HG03108 (cell line): ENCODE data around the gene SH2D1B.
A peak's percentile ranks its signal among the peaks of the same experiment; 100 is the strongest.
"Not testable (repeated sequence)": the region's sequence is repeated elsewhere in the genome, so short reads cannot be mapped to it uniquely, and the experiment has no call there.

Experiments
- ATAC-seq: cut with Tn5 transposase; IDR thresholded peaks from one replicate; pipeline ENCODE4 v1.9.1; 2021; ENCODE audit warnings: moderate library complexity; ENCODE audit not compliant: unreplicated experiment

The SH2D1B gene

DNA sequence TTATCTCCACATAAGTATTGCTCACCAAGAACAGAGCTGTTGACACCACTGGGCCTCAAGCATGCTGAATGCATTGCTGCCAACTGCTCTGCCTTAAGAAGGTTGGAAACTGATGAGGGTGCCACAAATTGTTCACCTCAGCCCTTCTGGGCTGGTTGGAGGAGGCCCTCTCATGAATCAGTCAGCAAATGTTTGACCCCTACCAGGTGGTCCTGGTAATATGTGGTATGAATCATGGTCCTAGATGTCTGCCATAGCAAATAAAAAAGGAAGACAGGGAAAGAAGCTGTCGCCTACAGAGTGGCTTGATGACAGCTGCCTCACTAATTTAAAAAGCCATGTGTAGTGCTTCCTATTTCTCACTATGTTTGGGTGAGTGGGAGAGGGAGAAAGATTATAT lies 47.4 kb downstream of the SH2D1B start:
- no peak for ATAC-seq

DNA sequence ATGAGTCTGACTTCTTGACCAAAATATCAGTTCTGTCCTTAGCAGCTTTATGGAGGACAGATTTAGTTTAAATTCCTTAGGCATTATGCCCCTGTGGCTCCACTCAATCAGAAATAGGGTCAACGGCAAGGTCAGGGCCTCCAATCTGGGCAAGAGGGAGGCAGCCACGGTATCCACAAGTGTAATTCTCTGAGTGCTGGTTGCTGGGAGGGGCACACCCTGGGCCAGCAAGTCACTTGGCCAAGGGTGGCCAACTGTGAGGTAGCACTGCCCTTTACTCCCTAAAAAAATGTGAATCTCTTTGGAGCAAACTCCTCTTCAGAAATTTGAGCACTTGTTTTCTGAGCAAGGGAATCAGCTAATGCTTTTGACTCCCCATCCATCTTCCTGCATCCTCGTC lies 48.1 kb downstream of the SH2D1B start:
- ATAC-seq, result no peak

DNA sequence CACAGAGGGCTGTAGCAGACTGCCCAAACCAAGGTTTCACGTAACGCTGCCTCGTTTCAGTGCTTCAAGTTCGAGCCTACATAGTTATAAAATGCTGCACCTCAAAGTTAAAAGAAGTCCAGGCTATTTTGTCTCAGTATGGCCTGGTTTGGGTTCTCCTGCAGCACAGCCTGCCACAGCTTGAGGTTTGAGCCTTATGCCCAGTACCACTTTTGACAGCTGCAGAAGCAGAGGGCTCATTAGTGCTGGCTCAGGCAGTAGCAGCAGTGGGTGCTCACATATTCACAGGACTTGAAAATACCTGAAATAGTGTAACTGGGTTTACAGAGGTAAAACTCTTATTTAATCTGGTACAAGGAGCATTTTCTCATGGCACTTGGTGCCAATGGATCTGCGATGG lies 50.6 kb downstream of the SH2D1B start:
- ATAC-seq, result peak; percentile 11

DNA sequence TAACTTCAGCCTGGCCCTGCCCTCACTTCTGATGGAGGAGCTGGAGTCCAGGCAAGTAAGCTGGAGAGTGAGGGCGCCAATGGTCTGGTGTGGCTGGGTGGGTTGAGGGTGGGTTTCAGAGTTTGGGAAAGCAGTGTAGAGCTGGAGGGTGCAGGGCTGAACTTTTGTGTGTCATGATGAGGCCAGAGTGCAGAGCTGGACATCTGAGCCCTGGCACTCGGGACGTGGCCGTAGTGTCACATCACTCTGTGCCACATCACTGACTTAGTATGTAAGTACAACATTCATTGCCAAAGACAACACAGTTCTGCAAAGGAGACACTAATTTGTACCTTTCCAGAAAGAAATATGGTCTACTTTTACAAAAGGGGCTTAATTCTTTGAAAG lies 51.1 kb downstream of the SH2D1B start:
- no peak for ATAC-seq

DNA sequence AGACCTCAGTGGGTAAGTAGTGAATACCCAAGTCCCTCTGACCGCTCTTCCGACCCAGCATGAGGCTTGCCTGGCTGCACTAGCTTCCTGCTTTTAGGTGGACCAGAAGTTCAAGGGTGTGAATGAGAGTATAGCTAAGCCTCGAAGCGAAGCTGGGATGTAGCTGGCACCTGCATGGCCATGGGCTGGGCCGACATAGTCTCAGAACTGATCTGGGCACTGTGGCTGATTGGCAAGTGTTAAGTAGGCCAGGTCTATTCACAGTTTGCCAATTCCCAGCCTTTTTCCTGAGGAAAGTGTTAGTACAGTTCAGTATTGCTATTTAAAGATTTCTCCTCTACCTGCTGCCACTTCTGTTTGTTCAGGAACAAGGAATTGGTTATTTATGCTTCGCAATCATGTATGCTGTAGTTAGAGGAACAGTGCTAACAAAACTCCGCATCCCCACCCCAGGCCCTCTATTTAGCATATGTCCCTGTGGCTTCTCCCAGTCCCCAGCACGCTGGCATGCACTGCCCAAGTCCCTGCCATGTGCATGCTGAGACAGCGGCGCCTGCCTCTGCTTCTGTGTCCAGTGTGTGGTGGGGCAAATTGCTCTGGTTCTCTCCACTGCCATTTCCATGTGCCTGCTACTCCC lies 51.6 kb downstream of the SH2D1B start:
- no peak for ATAC-seq

DNA sequence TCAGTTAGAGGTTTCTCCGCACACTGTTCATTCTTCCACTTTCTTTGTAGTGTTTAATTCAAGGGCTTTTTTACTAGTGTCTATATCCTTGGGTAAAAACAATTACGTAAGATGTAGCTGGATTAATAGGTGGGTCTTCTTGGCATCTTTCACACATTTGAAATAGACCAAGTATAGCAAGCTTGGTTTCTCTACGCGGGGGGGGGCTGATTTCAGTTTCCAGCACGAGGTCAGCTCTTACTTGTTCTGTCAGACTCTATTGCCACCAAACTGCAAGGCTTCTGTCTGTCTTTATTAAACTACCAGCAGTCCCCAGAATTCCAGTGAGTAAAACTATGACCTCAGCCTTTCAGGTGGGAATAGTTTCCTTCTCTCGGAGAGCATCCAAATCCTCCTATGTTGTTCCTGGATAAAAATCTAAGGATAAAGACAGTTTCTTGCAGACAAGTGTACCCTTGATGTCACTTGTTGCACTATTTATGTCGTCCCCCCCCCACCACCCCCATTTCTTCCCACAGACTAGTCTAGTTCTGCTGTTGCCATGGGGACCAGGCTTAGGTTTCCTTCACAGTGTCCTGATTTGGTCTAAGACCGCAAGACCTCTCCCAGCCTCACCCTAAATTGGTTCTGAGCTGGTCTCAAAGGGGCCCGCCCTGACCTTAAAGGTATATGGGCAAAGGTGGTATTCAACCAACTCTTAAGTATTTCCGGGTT lies 52.3 kb downstream of the SH2D1B start:
- no peak for ATAC-seq

DNA sequence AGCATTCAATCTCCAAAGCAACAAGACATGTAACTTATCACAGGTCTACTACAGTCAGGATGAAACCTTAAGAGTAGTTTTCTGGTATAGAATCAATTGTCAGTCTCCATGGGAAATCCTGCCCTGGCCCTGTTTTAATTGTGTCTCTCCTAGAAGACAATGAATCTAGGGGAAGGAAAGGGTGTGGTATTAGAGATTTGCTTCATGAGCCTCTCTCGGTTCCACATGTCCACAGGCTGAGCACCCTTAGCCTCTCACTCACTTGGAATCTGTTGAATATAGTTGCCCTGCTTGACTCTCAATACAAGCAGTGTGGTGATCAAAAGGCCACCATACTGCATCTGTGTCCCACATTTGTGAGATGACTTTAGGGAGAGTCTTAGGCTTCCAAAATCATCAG lies 53.0 kb downstream of the SH2D1B start:
- ATAC-seq, result no peak

DNA sequence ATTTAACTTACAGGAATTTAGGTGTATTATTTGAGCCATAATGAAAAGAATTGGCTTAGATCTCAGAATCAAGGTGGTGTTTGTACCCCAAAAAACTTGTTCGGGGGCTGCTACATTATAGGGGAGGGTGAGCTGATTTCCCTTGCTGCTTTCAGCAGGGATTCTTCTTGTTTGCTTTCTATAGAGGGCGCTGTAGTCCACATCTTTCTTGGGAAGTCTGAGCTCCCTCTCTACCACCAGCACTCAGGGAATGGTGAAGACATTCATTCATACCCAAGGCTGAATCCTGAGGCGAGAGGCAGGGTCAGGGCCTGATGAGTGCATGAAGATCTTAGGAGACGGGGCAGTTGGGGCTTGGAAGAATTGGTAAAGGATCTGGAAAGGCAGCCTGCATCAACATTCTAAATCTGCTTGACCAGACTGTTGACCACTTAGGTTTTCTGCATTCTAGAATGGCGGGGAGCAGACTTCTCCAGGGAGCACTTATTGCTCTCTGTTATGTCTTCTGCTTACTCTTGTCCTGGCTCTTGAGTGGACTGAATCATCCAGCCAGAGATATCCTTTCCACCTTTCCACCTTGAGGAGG lies 54.2 kb downstream of the SH2D1B start:
- ATAC-seq, result no peak

DNA sequence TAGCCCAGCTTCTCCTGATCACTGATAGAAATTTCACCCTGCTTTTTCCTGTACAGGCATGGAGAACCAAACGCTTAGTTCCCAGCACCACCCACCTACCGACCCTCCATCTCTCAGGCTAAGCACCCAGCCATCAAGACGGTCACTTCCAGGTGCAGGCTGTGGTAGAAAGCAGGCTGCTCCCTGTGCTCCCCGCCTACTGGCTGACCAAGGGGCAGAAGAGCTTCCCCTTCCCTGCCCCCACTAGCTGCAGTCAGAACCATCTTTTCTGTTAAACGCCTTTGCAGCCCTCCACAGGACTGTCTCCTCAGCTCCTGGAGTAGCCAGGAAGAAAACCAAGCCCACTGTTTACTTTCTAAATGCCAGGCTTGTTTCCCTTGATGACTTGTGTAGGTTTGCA lies 58.2 kb downstream of the SH2D1B start:
- no peak for ATAC-seq

DNA sequence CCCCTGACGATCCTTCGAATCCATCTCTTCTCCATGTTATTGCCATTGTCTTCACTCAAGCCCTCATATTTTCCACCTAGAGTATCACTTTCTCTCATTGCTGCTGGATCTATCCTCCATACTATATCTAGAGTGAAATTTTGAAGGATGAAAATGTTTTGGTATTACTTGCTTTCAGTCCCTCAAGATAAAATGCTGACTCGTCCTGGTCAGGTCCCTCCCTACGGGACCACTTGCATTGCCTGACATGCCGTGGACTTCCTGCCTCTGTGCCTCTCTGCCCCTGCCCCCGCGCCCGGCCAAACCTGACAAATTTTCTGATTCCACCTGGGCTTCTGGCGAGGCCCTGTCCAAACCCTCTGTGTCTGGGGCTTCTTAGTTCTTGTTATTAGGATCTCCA lies 58.9 kb downstream of the SH2D1B start:
- ATAC-seq, result no peak

DNA sequence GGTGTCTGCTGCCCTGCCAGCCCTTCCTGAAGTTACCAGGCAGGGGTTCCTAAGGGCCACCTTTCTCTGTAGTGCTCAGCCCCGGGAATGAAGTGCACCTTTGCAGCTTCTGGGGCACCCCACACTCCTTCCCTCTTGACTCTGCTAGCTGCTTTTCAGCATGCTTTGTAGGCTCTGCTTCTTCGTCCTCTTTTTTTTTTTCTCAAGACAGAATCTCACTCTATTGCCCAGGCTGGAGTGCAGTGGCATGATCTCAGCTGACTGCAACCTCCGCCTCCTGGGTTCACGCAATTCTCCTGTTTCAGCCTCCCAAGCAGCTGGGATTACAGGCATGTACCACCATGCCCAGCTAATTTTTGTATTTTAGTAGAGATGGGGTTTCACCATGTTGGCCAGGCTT lies 60.1 kb downstream of the SH2D1B start:
- ATAC-seq, result not testable (repeated sequence)

DNA sequence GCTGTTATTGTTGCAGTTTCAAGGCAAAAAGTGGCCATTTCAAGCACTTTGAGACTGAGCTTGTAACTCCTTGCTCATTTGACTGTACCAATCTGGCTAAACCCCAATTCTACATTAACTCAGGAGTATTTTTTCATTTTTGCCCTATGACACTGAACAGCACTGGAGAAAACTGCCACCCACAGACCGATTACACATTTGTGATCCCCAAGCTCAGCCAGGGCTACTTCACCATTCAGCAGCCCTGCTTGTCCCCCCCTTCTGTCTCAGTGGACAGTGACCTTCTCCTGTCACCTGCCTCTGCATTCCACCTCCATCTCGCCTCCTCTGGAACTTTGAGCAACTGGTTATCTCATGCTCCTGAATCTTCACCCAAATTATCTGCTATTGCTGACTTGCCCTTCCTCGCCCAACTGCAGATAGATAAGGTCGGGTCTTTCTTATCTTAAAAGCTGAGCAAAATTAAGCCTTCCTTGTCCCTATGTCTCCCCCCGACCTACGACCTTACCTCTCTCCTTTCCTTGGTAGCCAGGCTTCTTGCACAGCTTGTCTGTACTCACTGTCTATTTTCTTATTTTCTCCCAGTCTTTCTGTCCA lies 60.6 kb downstream of the SH2D1B start:
- ATAC-seq, result no peak

DNA sequence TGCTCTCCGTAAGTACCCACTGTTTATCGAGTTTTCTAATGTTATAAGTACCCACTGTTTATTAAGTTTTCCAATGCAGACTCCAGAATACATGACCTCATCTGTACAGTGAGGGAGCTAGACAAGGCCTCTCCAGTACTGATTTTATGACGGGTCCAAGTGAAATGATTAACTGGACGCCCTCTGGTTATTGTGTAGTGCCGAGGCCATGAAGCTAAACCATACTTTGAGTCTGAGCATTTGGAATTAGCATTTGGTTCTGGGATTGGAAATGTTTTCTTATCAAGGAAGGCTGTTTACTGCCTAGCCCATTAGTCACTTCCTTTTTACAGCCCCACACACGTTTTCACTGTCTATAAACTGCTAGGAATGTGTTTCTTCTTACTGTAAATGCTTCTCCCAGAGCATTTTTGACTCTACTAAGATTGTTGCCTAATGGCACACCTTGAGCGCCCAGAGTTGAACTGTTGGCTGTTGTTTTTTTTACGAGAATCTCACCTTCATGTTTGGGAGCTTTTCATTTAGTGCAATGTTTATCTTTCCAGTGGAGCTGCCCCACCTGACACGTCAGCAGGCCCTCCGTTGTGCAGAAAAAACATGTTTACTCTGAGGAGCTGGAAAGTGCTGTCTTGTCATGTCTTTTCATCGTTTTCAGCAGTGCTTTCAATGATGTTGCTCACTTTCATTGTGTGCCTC lies 62.2 kb downstream of the SH2D1B start:
- ATAC-seq, result no peak

DNA sequence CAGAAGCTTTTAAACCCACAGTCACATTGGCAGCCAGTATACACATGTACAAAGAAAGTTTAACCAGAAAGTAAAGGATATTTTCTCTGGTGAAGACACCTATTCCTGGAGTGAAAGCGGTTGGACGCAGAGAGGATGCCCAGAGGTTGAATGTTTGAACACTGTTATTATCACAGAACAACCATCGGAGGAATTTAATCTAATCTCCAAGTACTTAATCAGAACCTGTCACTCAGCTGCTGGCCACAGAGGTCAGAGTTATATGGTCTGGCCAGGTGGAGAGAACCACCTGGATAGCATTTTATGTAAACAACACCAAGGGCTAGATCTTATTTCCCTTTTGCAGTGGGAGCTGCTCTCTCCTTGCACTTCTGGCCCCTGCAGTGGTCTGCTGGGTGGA lies 64.7 kb downstream of the SH2D1B start:
- ATAC-seq, result no peak
